ENCODE measurements around the gene FAM118B.

FAM118B gene

DNA sequence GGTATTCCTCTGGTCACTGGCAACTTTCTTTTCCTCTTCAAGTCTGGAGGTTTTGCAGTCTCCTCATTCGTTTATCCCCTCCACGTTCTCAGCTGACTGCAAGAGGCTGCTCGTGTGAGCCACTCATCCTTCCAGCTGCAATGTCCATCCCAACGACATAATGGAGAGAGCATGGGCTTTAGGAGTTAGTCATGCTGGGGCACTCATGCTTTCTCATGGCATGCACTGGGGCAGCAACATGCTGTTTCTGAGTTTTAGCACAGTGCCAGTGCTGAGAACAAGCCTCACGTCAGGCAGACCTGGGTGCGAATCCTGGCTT, 99.4 kb downstream of the FAM118B start:
- H3K9ac ChIP-seq: no peak overlapping the region
- H3K4me2 ChIP-seq: peak overlapping the region in 3 of 11 experiments; percentile 1 to 18 (median 12); a peak in 5 of 22 replicates
- H3K27me3 ChIP-seq: no peaks in the 10 kb centered on the region
- H3K4me1 ChIP-seq: peaks cover 15 to 30% (median 24%) of the 10 kb centered on the region in 10 experiments; a peak in 18 of 20 replicates
- H3K27ac ChIP-seq: no peak overlapping the region
- H3K36me3 ChIP-seq: peaks cover 17 to 81% (median 59%) of the 10 kb centered on the region in 11 experiments; a peak in 20 of 22 replicates
- H3K4me3 ChIP-seq: no peak overlapping the region
- TF ChIP-seq Cebpa-rat (IDR thresholded peaks at IDR 0.05): no peak
- peaks cover 0 to 14% (median 8%) of the 10 kb centered on the region in 11 experiments; a peak in 10 of 22 replicates for H4K20me1 ChIP-seq
- H3K9me3 ChIP-seq (replicated peaks in 1 of 11): peaks cover 0 to 8% (median 0%) of the 10 kb centered on the region in 11 experiments; a peak in 2 of 22 replicates

DNA sequence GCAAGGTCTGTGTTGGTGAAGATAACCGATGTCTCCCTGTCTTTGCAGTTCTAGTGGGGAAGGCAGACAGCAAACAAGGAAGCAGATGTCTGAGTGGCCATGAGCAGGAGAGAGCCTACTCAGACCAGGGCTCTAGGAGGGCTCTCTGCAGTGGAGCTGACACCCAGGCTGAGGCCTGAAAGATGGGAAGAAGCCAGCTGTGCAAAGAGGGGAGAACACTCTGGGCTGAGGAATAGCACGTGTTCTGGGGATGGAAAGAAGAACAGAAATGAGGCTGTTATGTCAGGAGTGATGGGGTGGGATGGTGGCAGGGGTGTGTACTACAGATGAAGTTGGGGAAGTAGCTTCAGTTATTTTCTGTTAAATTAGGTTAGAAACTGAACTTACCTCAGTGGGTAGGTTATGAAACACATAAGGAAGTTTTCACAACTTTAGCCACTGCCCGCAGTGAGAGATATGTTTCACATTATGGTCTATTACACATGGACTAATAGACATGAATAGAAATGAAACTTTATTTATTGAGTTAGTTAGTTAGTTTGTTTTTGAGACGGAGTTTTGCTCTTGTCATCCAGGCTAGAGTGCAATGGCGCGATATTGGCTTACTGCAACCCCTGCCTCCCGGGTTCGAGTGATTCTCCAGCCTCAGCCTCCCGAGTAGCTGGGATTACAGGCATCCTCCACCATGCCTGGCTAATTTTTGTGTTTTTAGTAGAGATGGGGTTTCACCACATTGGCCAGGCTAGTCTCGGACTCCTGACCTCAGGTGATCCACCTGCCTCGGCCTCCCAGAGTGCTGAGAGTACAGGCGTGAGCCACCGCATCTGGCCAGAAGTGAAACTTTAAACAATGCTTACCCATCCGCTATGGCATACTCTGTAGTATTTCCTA, 100.1 kb downstream of the FAM118B start:
- H3K4me1 ChIP-seq: peaks cover 12 to 27% (median 22%) of the 10 kb centered on the region in 10 experiments; a peak in 18 of 20 replicates
- H3K27ac ChIP-seq: peak overlapping the region in 2 of 11 experiments; percentile 13 to 37; a peak in 1 of 22 replicates
- H3K4me2 ChIP-seq: peak overlapping the region in 6 of 11 experiments; percentile 1 to 56 (median 29); a peak in 6 of 22 replicates
- H3K9me3 ChIP-seq (replicated peaks in 1 of 11): peaks cover 0 to 9% (median 0%) of the 10 kb centered on the region in 11 experiments; a peak in 2 of 22 replicates
- H3K9ac ChIP-seq: peak overlapping the region in 3 of 11 experiments; percentile 19 to 38 (median 28); a peak in 1 of 22 replicates
- TF ChIP-seq Cebpa-rat (IDR thresholded peaks at IDR 0.05): no peak
- H4K20me1 ChIP-seq: peaks cover 0 to 14% (median 8%) of the 10 kb centered on the region in 11 experiments; a peak in 10 of 22 replicates
- no peaks in the 10 kb centered on the region for H3K27me3 ChIP-seq
- no peak overlapping the region for H3K4me3 ChIP-seq
- H3K36me3 ChIP-seq: peaks cover 17 to 83% (median 61%) of the 10 kb centered on the region in 11 experiments; a peak in 20 of 22 replicates

Data from BLaER1 treated with 17β-estradiol and CSF1 and Interleukin-3, amounts not matched to agents 10 nM and 100 nM (cell line).